HepG2 (cell line): Measurements from ENCODE around the gene PLXND1. TPM values are rescaled to one million over a fixed set of nuclear protein-coding genes. Genes with fewer than 3 reads are reported as not detected.
A peak's percentile ranks its signal among the peaks of the same experiment; 100 is the strongest.

Source experiments
- E2F1 ChIP-seq: sonication (generic); formaldehyde crosslinking; IDR thresholded peaks from 2 replicates; pipeline ENCODE4 v1.5.0; 2020; ENCODE audit warnings: missing genetic modification reagents
- ELK4 ChIP-seq: sonication (generic); formaldehyde crosslinking; IDR thresholded peaks from 2 replicates; pipeline ENCODE4 v1.9.0; 2021; ENCODE audit warnings: missing genetic modification reagents, borderline replicate concordance
- ESRRA ChIP-seq: sonication (generic); formaldehyde crosslinking; IDR thresholded peaks from 2 replicates; pipeline ENCODE4 v1.5.1; 2020; ENCODE audit warnings: mild to moderate bottlenecking, low read depth, missing genetic modification reagents
- FOXA3 ChIP-seq: IDR thresholded peaks from 2 replicates; pipeline ENCODE4 v1.6.1; 2016; ENCODE audit warnings: missing genetic modification reagents, missing compliant biosample characterization
- GABPB1 ChIP-seq: IDR thresholded peaks from 2 replicates; pipeline ENCODE4 v1.6.1; 2016; ENCODE audit warnings: mild to moderate bottlenecking, missing genetic modification reagents, moderate library complexity, missing compliant biosample characterization
- HNRNPLL ChIP-seq: fragments of 200-400 bp; formaldehyde crosslinking; IDR thresholded peaks from 2 replicates; pipeline ENCODE4 v1.6.1; 2017; ENCODE audit warnings: mild to moderate bottlenecking, low read depth, low read length; ENCODE audit not compliant: poor library complexity, severe bottlenecking
- HOXA7 ChIP-seq: sonication (generic); formaldehyde crosslinking; IDR thresholded peaks from 2 replicates; pipeline ENCODE4 v1.8.1; 2022; ENCODE audit warnings: mild to moderate bottlenecking, missing genetic modification reagents, moderate library complexity
- JUN ChIP-seq: sonication (generic); formaldehyde crosslinking; IDR thresholded peaks from 2 replicates; pipeline ENCODE4 v1.4.0; 2020; ENCODE audit warnings: mild to moderate bottlenecking, missing genetic modification reagents
- KLF13 ChIP-seq: sonication (generic); formaldehyde crosslinking; IDR thresholded peaks from 2 replicates; pipeline ENCODE4 v1.4.0; 2020; ENCODE audit warnings: mild to moderate bottlenecking, missing genetic modification reagents
- LBX2 ChIP-seq: sonication (generic); formaldehyde crosslinking; IDR thresholded peaks from 2 replicates; pipeline ENCODE4 v1.5.0; 2020; ENCODE audit warnings: missing genetic modification reagents, mild to moderate bottlenecking, borderline replicate concordance
- MAX ChIP-seq: IDR thresholded peaks from 2 replicates; pipeline ENCODE4 v1.6.1; 2012; ENCODE audit warnings: inconsistent platforms
- MED8 ChIP-seq: sonication (generic); formaldehyde crosslinking; IDR thresholded peaks from 2 replicates; pipeline ENCODE4 v1.8.1; 2023; ENCODE audit warnings: mild to moderate bottlenecking, missing genetic modification reagents; ENCODE audit not compliant: insufficient replicate concordance
- MLX ChIP-seq: IDR thresholded peaks from 2 replicates; pipeline ENCODE4 v1.6.1; 2016
- NFYB ChIP-seq: sonication (generic); formaldehyde crosslinking; IDR thresholded peaks from 2 replicates; pipeline ENCODE4 v1.4.0; 2020; ENCODE audit warnings: missing genetic modification reagents
- POGZ ChIP-seq: sonication (generic); formaldehyde crosslinking; IDR thresholded peaks from 2 replicates; pipeline ENCODE4 v1.4.0; 2020; ENCODE audit warnings: mild to moderate bottlenecking, missing genetic modification reagents
- SNAPC2 ChIP-seq: sonication (generic); formaldehyde crosslinking; IDR thresholded peaks from 2 replicates; pipeline ENCODE4 v1.8.1; 2022; ENCODE audit warnings: mild to moderate bottlenecking, missing genetic modification reagents
- SP1 ChIP-seq, 2 experiments: fragments of 450-650 bp in 1 of 2; sonication (generic) in 1 of 2; formaldehyde crosslinking in 1 of 2; IDR thresholded peaks; 2 replicates each; pipeline versions ENCODE4 v1.4.0 to v1.6.1; 2016 to 2020; ENCODE audit warnings: missing genetic modification reagents in 1 of 2
- SRSF1 ChIP-seq: fragments of 200-400 bp; formaldehyde crosslinking; optimal IDR thresholded peaks from 2 replicates; pipeline ENCODE3; 2017; ENCODE audit warnings: mild to moderate bottlenecking, low read depth, low read length, moderate library complexity
- TFDP1 ChIP-seq: IDR thresholded peaks from 2 replicates; pipeline ENCODE4 v1.6.1; 2016; ENCODE audit warnings: missing compliant biosample characterization, missing genetic modification reagents, borderline replicate concordance
- THYN1 ChIP-seq: sonication (generic); formaldehyde crosslinking; IDR thresholded peaks from 2 replicates; pipeline ENCODE4 v1.8.1; 2023; ENCODE audit warnings: low read depth, mild to moderate bottlenecking, moderate library complexity, missing genetic modification reagents, borderline replicate concordance
- ZNF24 ChIP-seq: fragments of 450-650 bp; IDR thresholded peaks from 2 replicates; pipeline ENCODE4 v1.6.1; 2017; ENCODE audit warnings: antibody characterized with exemption, mild to moderate bottlenecking
- ZNF264 ChIP-seq: sonication (generic); formaldehyde crosslinking; IDR thresholded peaks from 2 replicates; pipeline ENCODE4 v1.4.0; 2020; ENCODE audit warnings: missing genetic modification reagents
- ZNF770 ChIP-seq: sonication (generic); formaldehyde crosslinking; IDR thresholded peaks from 2 replicates; pipeline ENCODE4 v1.5.0; 2020; ENCODE audit warnings: mild to moderate bottlenecking, missing genetic modification reagents
- polyA plus RNA-seq, 8 experiments: library from polyadenylated mRNA; depleted of rRNA in 3 of 8; stranded (reverse) in 7 of 8; unstranded in 1 of 8; fragments of >200 nt; fragmentation: Illumina TruSeq in 4 of 8; extraction: Trizol in 4 of 8; gene quantifications; 2 replicates each; pipeline versions ENCODE4 v1.2.1 to v1.2.3, GENCODE V29; 2011 to 2016; ENCODE audit warnings: low read depth in 4 of 8, missing spikeins in 1 of 8, mixed read lengths in 1 of 8; ENCODE audit not compliant: insufficient read depth in 1 of 8
- total RNA-seq, 5 experiments: library from RNA; depleted of rRNA; stranded (reverse); fragments of >200 nt; fragmentation: Illumina TruSeq; extraction: Trizol; gene quantifications; 2 replicates each; pipeline ENCODE4 v1.2.3, GENCODE V29; 2016; ENCODE audit warnings: low read depth in 1 of 5

Gene PLXND1
- total and polyA plus RNA-seq, 2 of the 13 experiments (the other 11 are each of a cell fraction or from before 2014, with no cell fraction given) = 15.9 to 42.0 TPM

- TF ChIP-seq MED8 (CRISPR knock-in tag) = peak; percentile 11
- TF ChIP-seq SRSF1 = no peak
- no peak for TF ChIP-seq LBX2 (CRISPR knock-in tag)
- no peak for TF ChIP-seq ZNF24
- TF ChIP-seq E2F1 (CRISPR knock-in tag) = 0 out of 2 replicates have a peak, but pooled peaks have one; percentile 30
- TF ChIP-seq MAX = peak; percentile 55; the same call in 1 of the 2 replicates
- no peak for TF ChIP-seq FOXA3 (CRISPR knock-in tag)
- TF ChIP-seq POGZ (CRISPR knock-in tag) = no peak
- TF ChIP-seq JUN (CRISPR knock-in tag) = no peak
- TF ChIP-seq HOXA7 (CRISPR knock-in tag) = no peak
- no peak for TF ChIP-seq ELK4 (CRISPR knock-in tag)
- TF ChIP-seq SNAPC2 = no peak
- no peak for TF ChIP-seq THYN1 (CRISPR knock-in tag)
- TF ChIP-seq MLX = no peak
- TF ChIP-seq SP1 (IDR thresholded peaks at IDR 0.05) = no peak
- TF ChIP-seq SP1 (CRISPR knock-in tag; IDR thresholded peaks at IDR 0.05) = no peak
- no peak for TF ChIP-seq KLF13
- TF ChIP-seq NFYB (CRISPR knock-in tag) = no peak
- no peak for TF ChIP-seq ZNF264 (CRISPR knock-in tag)
- TF ChIP-seq ZNF770 (CRISPR knock-in tag) = no peak
- no peak for TF ChIP-seq ESRRA (CRISPR knock-in tag)
- TF ChIP-seq GABPB1 (CRISPR knock-in tag) = 0 out of 2 replicates have a peak, but pooled peaks have one; percentile 35
- TF ChIP-seq HNRNPLL = peak; percentile 70
- peak; percentile 65; the same call in 1 of the 2 replicates for TF ChIP-seq TFDP1 (CRISPR knock-in tag)
Observed at GRCh38 chr3:129605203-129605921, 1.1 kb downstream of the PLXND1 start (continued).
